Activated CD8-positive, alpha-beta T cell treated with anti-CD3 and anti-CD28 coated beads, Interleukin-2, amount 10 ng/mL, durations not matched to agents 7 days and 5 days (primary cell): ENCODE data around the gene DISP1. TPM values are rescaled to one million over a fixed set of nuclear protein-coding genes. Genes with fewer than 3 reads are reported as not detected.

Experiments
- ATAC-seq: fragments of 150-1000 bp; cut with Tn5 transposase; one replicate; pipeline ENCODE4 v1.10.0; 2021; ENCODE audit warnings: moderate library complexity
- CTCF ChIA-PET: fragments of 350-600 bp; sonication (Branson Sonifier 250); formaldehyde crosslinking; loops from one replicate; lab custom pipeline; 2021; ENCODE audit warnings: antibody characterized with exemption; lab: Charles Lee
- POLR2A ChIA-PET: fragments of 350-600 bp; sonication (Branson Sonifier 250); formaldehyde crosslinking; loops from one replicate; lab custom pipeline; 2021; ENCODE audit warnings: antibody characterized with exemption; lab: Charles Lee
- DNase-seq: peaks from one replicate; pipeline ENCODE4 v3.0.0-alpha.2; 2020
- H3K27ac Mint-ChIP-seq: one replicate; pipeline ENCODE4 v1.8.0; 2021; ENCODE audit warnings: mild to moderate bottlenecking, mixed read lengths
- H3K27me3 Mint-ChIP-seq: one replicate; pipeline ENCODE4 v1.8.0; 2021; ENCODE audit warnings: low read depth, mixed read lengths
- H3K36me3 Mint-ChIP-seq: one replicate; pipeline ENCODE4 v1.8.0; 2021; ENCODE audit warnings: low read depth, mixed read lengths
- H3K4me1 Mint-ChIP-seq: one replicate; pipeline ENCODE4 v1.8.0; 2021; ENCODE audit warnings: low read depth, mixed read lengths
- H3K4me3 Mint-ChIP-seq: one replicate; pipeline ENCODE4 v1.8.0; 2021; ENCODE audit warnings: mild to moderate bottlenecking, mixed read lengths
- H3K9me3 Mint-ChIP-seq: one replicate; pipeline ENCODE4 v1.8.0; 2022; ENCODE audit warnings: mixed read lengths; ENCODE audit not compliant: insufficient read depth
- total RNA-seq, 2 experiments: library from RNA; stranded (reverse); gene quantifications; one replicate each; pipeline ENCODE4 v1.2.3, GENCODE V29; 2021

Gene DISP1, protein sequence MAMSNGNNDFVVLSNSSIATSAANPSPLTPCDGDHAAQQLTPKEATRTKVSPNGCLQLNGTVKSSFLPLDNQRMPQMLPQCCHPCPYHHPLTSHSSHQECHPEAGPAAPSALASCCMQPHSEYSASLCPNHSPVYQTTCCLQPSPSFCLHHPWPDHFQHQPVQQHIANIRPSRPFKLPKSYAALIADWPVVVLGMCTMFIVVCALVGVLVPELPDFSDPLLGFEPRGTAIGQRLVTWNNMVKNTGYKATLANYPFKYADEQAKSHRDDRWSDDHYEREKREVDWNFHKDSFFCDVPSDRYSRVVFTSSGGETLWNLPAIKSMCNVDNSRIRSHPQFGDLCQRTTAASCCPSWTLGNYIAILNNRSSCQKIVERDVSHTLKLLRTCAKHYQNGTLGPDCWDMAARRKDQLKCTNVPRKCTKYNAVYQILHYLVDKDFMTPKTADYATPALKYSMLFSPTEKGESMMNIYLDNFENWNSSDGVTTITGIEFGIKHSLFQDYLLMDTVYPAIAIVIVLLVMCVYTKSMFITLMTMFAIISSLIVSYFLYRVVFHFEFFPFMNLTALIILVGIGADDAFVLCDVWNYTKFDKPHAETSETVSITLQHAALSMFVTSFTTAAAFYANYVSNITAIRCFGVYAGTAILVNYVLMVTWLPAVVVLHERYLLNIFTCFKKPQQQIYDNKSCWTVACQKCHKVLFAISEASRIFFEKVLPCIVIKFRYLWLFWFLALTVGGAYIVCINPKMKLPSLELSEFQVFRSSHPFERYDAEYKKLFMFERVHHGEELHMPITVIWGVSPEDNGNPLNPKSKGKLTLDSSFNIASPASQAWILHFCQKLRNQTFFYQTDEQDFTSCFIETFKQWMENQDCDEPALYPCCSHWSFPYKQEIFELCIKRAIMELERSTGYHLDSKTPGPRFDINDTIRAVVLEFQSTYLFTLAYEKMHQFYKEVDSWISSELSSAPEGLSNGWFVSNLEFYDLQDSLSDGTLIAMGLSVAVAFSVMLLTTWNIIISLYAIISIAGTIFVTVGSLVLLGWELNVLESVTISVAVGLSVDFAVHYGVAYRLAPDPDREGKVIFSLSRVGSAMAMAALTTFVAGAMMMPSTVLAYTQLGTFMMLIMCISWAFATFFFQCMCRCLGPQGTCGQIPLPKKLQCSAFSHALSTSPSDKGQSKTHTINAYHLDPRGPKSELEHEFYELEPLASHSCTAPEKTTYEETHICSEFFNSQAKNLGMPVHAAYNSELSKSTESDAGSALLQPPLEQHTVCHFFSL (N-terminal part only)
- total RNA-seq: 1 to 10 TPM; 1.5 to 2.0 TPM

DNA sequence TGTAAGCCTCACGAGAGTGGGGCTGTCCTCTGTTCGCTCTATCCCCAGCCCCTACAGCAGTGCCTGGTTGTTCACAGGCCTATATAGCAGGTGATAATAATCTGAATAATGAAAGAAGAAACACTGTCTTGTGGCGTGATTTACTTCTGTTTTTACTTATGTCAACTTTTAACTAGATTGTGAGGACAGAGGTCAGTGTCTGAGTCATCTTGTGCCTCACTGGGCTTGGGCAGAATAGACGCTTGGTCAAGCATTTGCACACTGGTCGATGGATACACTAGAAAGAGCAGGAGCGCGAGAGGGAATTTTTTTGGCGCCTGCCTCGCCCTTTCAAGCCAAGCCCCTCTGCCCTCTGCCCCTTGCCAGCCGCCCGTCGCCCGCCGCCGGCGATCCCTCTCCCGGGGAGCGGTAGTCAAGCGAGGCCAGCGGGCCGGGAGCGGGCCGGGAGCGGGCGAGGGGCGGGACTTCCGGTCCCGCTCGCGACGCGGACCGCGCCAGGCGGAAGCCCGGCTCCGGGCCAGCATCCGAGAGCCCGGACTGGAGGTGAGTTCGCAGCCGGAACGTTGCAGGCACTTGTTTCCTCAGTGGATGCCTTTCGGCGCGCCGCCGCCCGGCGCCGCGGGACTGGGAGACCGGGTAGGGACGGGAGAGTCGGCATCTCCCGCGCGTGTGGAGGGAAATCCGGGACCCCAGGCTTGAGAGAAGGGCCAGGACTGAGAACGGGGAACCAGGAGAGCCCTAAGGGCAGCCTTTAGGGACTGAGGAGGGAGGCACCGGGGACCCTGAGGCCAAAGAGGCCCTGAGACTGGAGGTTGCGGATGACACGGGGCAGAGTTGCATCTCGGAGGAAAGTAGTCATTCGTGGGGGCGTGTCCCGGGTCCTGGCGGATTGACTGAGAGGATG lies at the start of gene DISP1:
Gene DISP1 (plus strand): TSS at position 504 of the 904 bp plus-strand sequence. CDS start 127,785 bp downstream, outside the sequence.
- DNase-seq (peak; percentile 76), ATAC-seq (peak; percentile 97)
- peak within 1 kb of the TSS; percentile 89 for H3K4me3 Mint-ChIP-seq
- CTCF ChIA-PET: no interaction called here
- H3K27me3 Mint-ChIP-seq: peaks cover 6% of the 10 kb centered on the region
- H3K9me3 Mint-ChIP-seq: no peaks in the 10 kb centered on the region
- POLR2A ChIA-PET: no interaction called here
- H3K36me3 Mint-ChIP-seq: no peaks in the 10 kb centered on the region
- peak within 1 kb of the TSS; percentile 88 for H3K27ac Mint-ChIP-seq
- peaks cover 22% of the 10 kb centered on the region for H3K4me1 Mint-ChIP-seq

DNA sequence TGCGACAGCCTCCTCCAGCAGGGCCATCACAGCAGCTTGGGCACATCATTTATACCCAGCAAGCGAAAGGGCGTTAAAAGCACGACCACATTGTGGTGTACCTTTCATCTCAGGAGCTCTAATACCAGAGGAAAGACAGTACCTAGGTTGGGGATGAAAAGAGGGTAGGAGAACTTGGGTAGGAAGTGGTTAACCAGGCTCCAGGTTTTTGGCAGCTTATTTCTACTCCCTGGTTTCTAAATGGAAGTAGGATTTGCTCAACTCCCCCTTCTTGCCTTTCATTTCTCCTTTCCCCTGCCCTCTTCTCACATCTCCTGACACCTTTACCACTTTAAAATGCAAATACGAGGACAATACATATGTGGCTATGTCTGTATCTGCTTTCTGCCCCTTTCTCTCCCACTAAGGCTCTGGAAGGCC lies 47.7 kb upstream of the DISP1 start:
- ChIA-PET POLR2A (no interaction called here), CTCF (interaction anchor here (1.1 to 1.5 kb wide), 2 partner anchors 314 to 323 kb away, joined by 4 to 5 read pairs; no protein-coding TSS in a partner anchor)
- ATAC-seq (peak; percentile 58), DNase-seq (peak; percentile 35)
- Mint-ChIP-seq H3K36me3 (peaks cover 10% of the 10 kb centered on the region), H3K4me3 (no peak overlapping the region), H3K4me1 (peaks cover 13% of the 10 kb centered on the region), H3K27ac (peak overlapping the region; percentile 11), H3K27me3 (peaks cover 3% of the 10 kb centered on the region), H3K9me3 (peaks cover 22% of the 10 kb centered on the region)

DNA sequence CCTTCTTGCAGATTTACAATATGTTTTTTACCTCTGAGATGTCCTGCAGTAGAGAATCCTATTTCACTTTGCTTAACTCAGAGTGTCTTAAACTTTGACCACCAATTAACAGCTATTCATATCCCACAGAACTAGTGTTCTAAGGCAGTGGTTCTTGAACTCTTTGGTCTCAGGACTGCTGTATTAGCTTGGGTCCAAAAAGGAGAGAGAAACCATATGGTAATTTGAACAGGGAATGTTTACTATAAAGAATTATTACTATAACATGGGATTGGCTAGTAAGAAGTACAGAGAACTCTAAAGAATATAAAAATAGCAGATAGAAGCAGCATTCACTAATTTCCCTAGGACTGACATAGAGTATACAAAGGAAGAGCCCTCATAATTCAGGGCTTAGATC lies 46.2 kb upstream of the DISP1 start:
- CTCF ChIA-PET: interaction anchor here (1.0 to 1.6 kb wide), 2 partner anchors 26 to 30 kb away, joined by 3 read pairs; no protein-coding TSS in a partner anchor
- peaks cover 22% of the 10 kb centered on the region for H3K9me3 Mint-ChIP-seq
- POLR2A ChIA-PET: no interaction called here
- H3K27me3 Mint-ChIP-seq: peaks cover 3% of the 10 kb centered on the region
- H3K4me3 Mint-ChIP-seq: no peak overlapping the region
- peaks cover 26% of the 10 kb centered on the region for H3K4me1 Mint-ChIP-seq
- H3K36me3 Mint-ChIP-seq: peaks cover 10% of the 10 kb centered on the region
- H3K27ac Mint-ChIP-seq: no peak overlapping the region
- ATAC-seq (no peak), DNase-seq (no peak)

- ATAC-seq (no peak), DNase-seq (no peak)
- Mint-ChIP-seq H3K36me3 (peaks cover 10% of the 10 kb centered on the region), H3K9me3 (peaks cover 22% of the 10 kb centered on the region), H3K4me3 (no peak overlapping the region), H3K27ac (no peak overlapping the region), H3K27me3 (peaks cover 1% of the 10 kb centered on the region), H3K4me1 (peaks cover 27% of the 10 kb centered on the region)
- CTCF ChIA-PET: interaction anchor here (1.0 to 1.6 kb wide), 2 partner anchors 26 to 31 kb away, joined by 3 read pairs; no protein-coding TSS in a partner anchor
- POLR2A ChIA-PET: no interaction called here
Observed at GRCh38 chr1:222769181-222769580, 45.7 kb upstream of the DISP1 start.

- H3K27ac Mint-ChIP-seq: no peak overlapping the region
- ATAC-seq: no peak
- H3K36me3 Mint-ChIP-seq: peaks cover 10% of the 10 kb centered on the region
- ChIA-PET POLR2A (interaction anchor here (0.6 kb wide), 1 partner anchor 1045 kb away, joined by 3 read pairs; no protein-coding TSS in a partner anchor), CTCF (no interaction called here)
- DNase-seq: no peak
- peaks cover 22% of the 10 kb centered on the region for H3K9me3 Mint-ChIP-seq
- H3K27me3 Mint-ChIP-seq: no peaks in the 10 kb centered on the region
- no peak overlapping the region for H3K4me3 Mint-ChIP-seq
- H3K4me1 Mint-ChIP-seq: peaks cover 27% of the 10 kb centered on the region
Observed at GRCh38 chr1:222769971-222770620, 44.7 kb upstream of the DISP1 start.

GRCh38 chr1:222772996-222773379 lies 41.9 kb upstream of the DISP1 start:
- peaks cover 10% of the 10 kb centered on the region for H3K36me3 Mint-ChIP-seq
- ChIA-PET POLR2A (no interaction called here), CTCF (no interaction called here)
- DNase-seq (peak; percentile 61), ATAC-seq (peak; percentile 80)
- peaks cover 3% of the 10 kb centered on the region for H3K27me3 Mint-ChIP-seq
- H3K27ac Mint-ChIP-seq: peak overlapping the region; percentile 51
- H3K9me3 Mint-ChIP-seq: peaks cover 20% of the 10 kb centered on the region
- H3K4me1 Mint-ChIP-seq: peaks cover 19% of the 10 kb centered on the region
- H3K4me3 Mint-ChIP-seq: peak overlapping the region; percentile 40

DNA sequence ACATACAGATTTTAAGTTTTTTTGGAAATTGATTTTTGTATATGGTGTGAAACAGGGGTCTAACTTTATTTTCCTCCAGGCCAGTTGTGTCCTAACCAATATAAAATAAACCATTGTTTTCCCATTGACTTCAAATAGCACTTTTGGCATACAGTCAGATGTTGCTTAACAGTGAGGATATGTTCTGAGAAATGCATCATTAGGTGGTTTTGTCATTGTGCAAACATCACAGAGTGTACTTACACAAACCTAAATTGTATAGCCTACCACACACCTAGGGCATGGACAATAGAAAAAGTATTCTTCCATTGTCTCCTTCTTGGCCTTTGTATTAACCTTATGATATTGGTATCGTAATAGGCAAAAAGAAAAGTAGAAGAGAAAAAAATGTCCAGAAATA lies 37.4 kb upstream of the DISP1 start:
- ChIA-PET POLR2A (no interaction called here), CTCF (interaction anchor here (1.7 kb wide), 1 partner anchor 27 kb away, joined by 5 read pairs; no protein-coding TSS in a partner anchor)
- ATAC-seq (no peak), DNase-seq (no peak)
- H3K4me1 Mint-ChIP-seq: peaks cover 12% of the 10 kb centered on the region
- no peak overlapping the region for H3K27ac Mint-ChIP-seq
- no peaks in the 10 kb centered on the region for H3K9me3 Mint-ChIP-seq
- H3K27me3 Mint-ChIP-seq: peaks cover 13% of the 10 kb centered on the region
- no peaks in the 10 kb centered on the region for H3K36me3 Mint-ChIP-seq
- H3K4me3 Mint-ChIP-seq: no peak overlapping the region

DNA sequence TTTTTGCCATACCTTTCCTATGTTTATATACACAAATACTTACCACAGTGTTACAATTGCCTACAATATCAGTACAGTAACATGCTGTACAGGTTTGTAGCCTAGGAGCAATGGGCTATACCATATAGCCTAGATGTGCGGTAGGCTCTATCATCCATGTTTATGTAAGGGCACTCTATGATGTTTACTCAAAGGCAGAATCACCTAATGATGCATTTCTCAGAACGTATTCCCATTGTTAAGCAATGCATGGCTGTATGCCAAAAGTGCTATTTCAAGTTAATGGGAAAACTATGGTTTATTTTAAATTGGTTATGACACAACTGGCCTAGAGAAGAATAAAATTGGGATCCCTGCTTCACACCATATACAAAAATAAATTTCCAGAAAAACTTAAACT lies 36.9 kb upstream of the DISP1 start:
- Mint-ChIP-seq H3K36me3 (no peaks in the 10 kb centered on the region), H3K4me1 (peaks cover 7% of the 10 kb centered on the region), H3K9me3 (no peaks in the 10 kb centered on the region), H3K27ac (no peak overlapping the region), H3K27me3 (peaks cover 14% of the 10 kb centered on the region), H3K4me3 (no peak overlapping the region)
- ChIA-PET POLR2A (no interaction called here), CTCF (no interaction called here)
- DNase-seq (no peak), ATAC-seq (no peak)

DNA sequence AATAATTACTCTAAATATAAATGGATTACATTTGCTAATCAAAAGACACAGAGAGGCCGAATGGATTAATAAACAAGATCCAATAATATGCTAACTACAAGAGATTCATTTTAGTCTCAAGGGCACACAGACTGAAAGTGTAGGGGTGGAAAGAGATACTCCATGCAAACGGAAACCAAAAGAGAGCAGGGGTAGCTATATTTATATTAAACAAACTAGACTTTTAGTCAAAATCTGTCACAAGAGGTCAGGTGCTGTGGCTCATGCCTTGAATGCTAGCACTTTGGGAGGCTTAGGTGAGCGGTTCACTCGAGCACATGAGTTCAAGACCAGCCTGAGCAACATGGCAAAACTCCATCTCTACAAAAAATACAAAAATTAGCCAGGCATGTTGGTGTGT lies 33.6 kb upstream of the DISP1 start:
- peaks cover 33% of the 10 kb centered on the region for H3K27me3 Mint-ChIP-seq
- CTCF ChIA-PET: no interaction called here
- no peaks in the 10 kb centered on the region for H3K4me1 Mint-ChIP-seq
- H3K4me3 Mint-ChIP-seq: no peak overlapping the region
- no peaks in the 10 kb centered on the region for H3K9me3 Mint-ChIP-seq
- DNase-seq (no peak), ATAC-seq (no peak)
- no peaks in the 10 kb centered on the region for H3K36me3 Mint-ChIP-seq
- POLR2A ChIA-PET: no interaction called here
- H3K27ac Mint-ChIP-seq: no peak overlapping the region

GRCh38 chr1:222783051-222783450 lies 31.8 kb upstream of the DISP1 start:
- peaks cover 33% of the 10 kb centered on the region for H3K27me3 Mint-ChIP-seq
- ATAC-seq (no peak), DNase-seq (no peak)
- no peak overlapping the region for H3K4me3 Mint-ChIP-seq
- ChIA-PET POLR2A (no interaction called here), CTCF (interaction anchor here (0.9 kb wide), 1 partner anchor 12 kb away, joined by 3 read pairs; no protein-coding TSS in a partner anchor)
- H3K27ac Mint-ChIP-seq: no peak overlapping the region
- H3K4me1 Mint-ChIP-seq: no peaks in the 10 kb centered on the region
- H3K36me3 Mint-ChIP-seq: no peaks in the 10 kb centered on the region
- H3K9me3 Mint-ChIP-seq: no peaks in the 10 kb centered on the region
